ENCODE measurements around the gene DCLK3. TPM values are rescaled to one million over a fixed set of nuclear protein-coding genes. Genes with fewer than 3 reads are reported as not detected.

Gene DCLK3
- total RNA-seq, 2 donors from 2014 or later: not detected

- H3K9me3 ChIP-seq (ENCODE audit: control insufficient read depth, low read length, poor library complexity, severe bottlenecking): no peaks in the 10 kb centered on the region
- H3K36me3 Mint-ChIP-seq (ENCODE audit: low read depth): peaks cover 6% of the 10 kb centered on the region
- H3K27ac Mint-ChIP-seq: no peak overlapping the region
- DNase-seq: no peak
- H3K4me1 Mint-ChIP-seq: no peaks in the 10 kb centered on the region
- H3K27me3 Mint-ChIP-seq: peaks cover 58% of the 10 kb centered on the region
- H3K4me3 Mint-ChIP-seq: no peak overlapping the region
- peak; percentile 33 for ATAC-seq
These were observed 22.9 kb upstream of the DCLK3 start for GRCh38 chr3:36786921-36787890.

- H3K4me1 Mint-ChIP-seq: no peaks in the 10 kb centered on the region
- peaks cover 3% of the 10 kb centered on the region for H3K36me3 Mint-ChIP-seq (ENCODE audit: low read depth)
- no peak for DNase-seq
- H3K4me3 Mint-ChIP-seq: no peak overlapping the region
- no peak for ATAC-seq
- H3K27me3 Mint-ChIP-seq: peaks cover 45% of the 10 kb centered on the region
- H3K9me3 ChIP-seq (ENCODE audit: control insufficient read depth, low read length, poor library complexity, severe bottlenecking): no peaks in the 10 kb centered on the region
- no peak overlapping the region for H3K27ac Mint-ChIP-seq
These were observed 19.8 kb upstream of the DCLK3 start for GRCh38 chr3:36784138-36784635.

- ATAC-seq (no peak), DNase-seq (no peak)
- Mint-ChIP-seq H3K36me3 (ENCODE audit: low read depth) (peaks cover 3% of the 10 kb centered on the region), H3K27ac (no peak overlapping the region), H3K4me1 (peaks cover 2% of the 10 kb centered on the region), H3K27me3 (peaks cover 22% of the 10 kb centered on the region), H3K4me3 (no peak overlapping the region)
- no peaks in the 10 kb centered on the region for H3K9me3 ChIP-seq (ENCODE audit: control insufficient read depth, low read length, poor library complexity, severe bottlenecking)
These were observed 13.3 kb upstream of the DCLK3 start for GRCh38 chr3:36777424-36778218.

GRCh38 chr3:36776436-36776835 lies 12.1 kb upstream of the DCLK3 start:
- Mint-ChIP-seq H3K4me1 (peaks cover 2% of the 10 kb centered on the region), H3K4me3 (no peak overlapping the region), H3K36me3 (ENCODE audit: low read depth) (no peaks in the 10 kb centered on the region), H3K27ac (no peak overlapping the region), H3K27me3 (peaks cover 21% of the 10 kb centered on the region)
- DNase-seq (no peak), ATAC-seq (no peak)
- H3K9me3 ChIP-seq (ENCODE audit: control insufficient read depth, low read length, poor library complexity, severe bottlenecking): no peaks in the 10 kb centered on the region

GRCh38 chr3:36774052-36774451 lies 9.7 kb upstream of the DCLK3 start:
- ATAC-seq (no peak), DNase-seq (no peak)
- Mint-ChIP-seq H3K27me3 (peaks cover 31% of the 10 kb centered on the region), H3K27ac (no peak overlapping the region), H3K36me3 (ENCODE audit: low read depth) (peaks cover 2% of the 10 kb centered on the region), H3K4me3 (no peak overlapping the region), H3K4me1 (peaks cover 2% of the 10 kb centered on the region)
- no peaks in the 10 kb centered on the region for H3K9me3 ChIP-seq (ENCODE audit: control insufficient read depth, low read length, poor library complexity, severe bottlenecking)

- DNase-seq (no peak), ATAC-seq (no peak)
- Mint-ChIP-seq H3K27me3 (peaks cover 53% of the 10 kb centered on the region), H3K27ac (no peak overlapping the region), H3K4me3 (no peak overlapping the region), H3K4me1 (peaks cover 2% of the 10 kb centered on the region), H3K36me3 (ENCODE audit: low read depth) (peaks cover 8% of the 10 kb centered on the region)
- no peaks in the 10 kb centered on the region for H3K9me3 ChIP-seq (ENCODE audit: control insufficient read depth, low read length, poor library complexity, severe bottlenecking)
These were observed 7.6 kb upstream of the DCLK3 start for GRCh38 chr3:36771931-36772330.

- no peak overlapping the region for H3K4me3 Mint-ChIP-seq
- ATAC-seq (no peak), DNase-seq (no peak)
- H3K36me3 Mint-ChIP-seq (ENCODE audit: low read depth): peaks cover 8% of the 10 kb centered on the region
- H3K27me3 Mint-ChIP-seq: peaks cover 64% of the 10 kb centered on the region
- H3K9me3 ChIP-seq (ENCODE audit: control insufficient read depth, low read length, poor library complexity, severe bottlenecking): no peaks in the 10 kb centered on the region
- no peak overlapping the region for H3K27ac Mint-ChIP-seq
- H3K4me1 Mint-ChIP-seq: no peaks in the 10 kb centered on the region
These were observed 5.6 kb upstream of the DCLK3 start for GRCh38 chr3:36769926-36770325.

GRCh38 chr3:36765104-36765503 lies 751 bp upstream of the DCLK3 start:
- H3K36me3 Mint-ChIP-seq (ENCODE audit: low read depth): peaks cover 11% of the 10 kb centered on the region
- no peak overlapping the region for H3K27ac Mint-ChIP-seq
- H3K9me3 ChIP-seq (ENCODE audit: control insufficient read depth, low read length, poor library complexity, severe bottlenecking): no peaks in the 10 kb centered on the region
- peaks cover 81% of the 10 kb centered on the region for H3K27me3 Mint-ChIP-seq
- peaks cover 6% of the 10 kb centered on the region for H3K4me1 Mint-ChIP-seq
- peak overlapping the region; percentile 80 for H3K4me3 Mint-ChIP-seq
- ATAC-seq: no peak
- DNase-seq: no peak

- ATAC-seq (no peak), DNase-seq (no peak)
- H3K27ac Mint-ChIP-seq: no peak overlapping the region
- peaks cover 6% of the 10 kb centered on the region for H3K4me1 Mint-ChIP-seq
- H3K4me3 Mint-ChIP-seq: peak overlapping the region; percentile 80
- peaks cover 11% of the 10 kb centered on the region for H3K36me3 Mint-ChIP-seq (ENCODE audit: low read depth)
- H3K27me3 Mint-ChIP-seq: peaks cover 81% of the 10 kb centered on the region
- H3K9me3 ChIP-seq (ENCODE audit: control insufficient read depth, low read length, poor library complexity, severe bottlenecking): no peaks in the 10 kb centered on the region
These were observed 318 bp upstream of the DCLK3 start for GRCh38 chr3:36764704-36765038.

GRCh38 chr3:36762918-36763849 lies 1.2 kb downstream of the DCLK3 start:
- Mint-ChIP-seq H3K27ac (no peak overlapping the region), H3K4me1 (peaks cover 6% of the 10 kb centered on the region), H3K27me3 (peaks cover 73% of the 10 kb centered on the region), H3K36me3 (ENCODE audit: low read depth) (peaks cover 11% of the 10 kb centered on the region), H3K4me3 (peak overlapping the region; percentile 52)
- ATAC-seq (no peak), DNase-seq (no peak)
- no peaks in the 10 kb centered on the region for H3K9me3 ChIP-seq (ENCODE audit: control insufficient read depth, low read length, poor library complexity, severe bottlenecking)

- Mint-ChIP-seq H3K36me3 (ENCODE audit: low read depth) (peaks cover 5% of the 10 kb centered on the region), H3K27me3 (peaks cover 68% of the 10 kb centered on the region)
- DNase-seq: no peak
These were observed 2.6 kb downstream of the DCLK3 start for GRCh38 chr3:36761779-36762178.

GRCh38 chr3:36756269-36756668 lies 8.1 kb downstream of the DCLK3 start:
- no peaks in the 10 kb centered on the region for H3K4me1 Mint-ChIP-seq
- no peak overlapping the region for H3K4me3 Mint-ChIP-seq
- H3K27me3 Mint-ChIP-seq: peaks cover 55% of the 10 kb centered on the region
- H3K36me3 Mint-ChIP-seq (ENCODE audit: low read depth): no peaks in the 10 kb centered on the region
- no peak for DNase-seq
- no peak for ATAC-seq
- H3K9me3 ChIP-seq (ENCODE audit: control insufficient read depth, low read length, poor library complexity, severe bottlenecking): no peaks in the 10 kb centered on the region
- H3K27ac Mint-ChIP-seq: no peak overlapping the region

More at GRCh38 chr3:36761779-36762178, 2.6 kb downstream of the DCLK3 start:
- Mint-ChIP-seq H3K27ac (no peak overlapping the region), H3K4me3 (no peak overlapping the region), H3K4me1 (peaks cover 6% of the 10 kb centered on the region)
- H3K9me3 ChIP-seq (ENCODE audit: control insufficient read depth, low read length, poor library complexity, severe bottlenecking): no peaks in the 10 kb centered on the region
- no peak for ATAC-seq

Data from T-helper 17 cell (primary cell).